RWPE2 (cell line): ENCODE measurements around the gene FBF1.

Source experiments
- ATAC-seq: fragments of 200-7000 bp; cut with Tn5 transposase; 3 replicates; pipeline ENCODE4 v1.9.1; 2021; ENCODE audit warnings: low read depth
- DNase-seq: peaks from one replicate; pipeline ENCODE4 v3.0.0-alpha.2; 2020; ENCODE audit warnings: low spot score
- H3K27ac ChIP-seq: fragments of 450-650 bp; 2 replicates; pipeline ENCODE4 v1.5.1; 2017; ENCODE audit warnings: mild to moderate bottlenecking; ENCODE audit not compliant: poor library complexity, severe bottlenecking
- H3K27me3 ChIP-seq: fragments of 250-450 bp; sonication (Bioruptor Pico); 2 replicates; pipeline ENCODE4 v1.5.1; 2021; ENCODE audit warnings: mild to moderate bottlenecking, moderate library complexity; ENCODE audit not compliant: insufficient read depth, poor library complexity, severe bottlenecking
- H3K36me3 ChIP-seq: fragments of 250-450 bp; sonication (Bioruptor Pico); 2 replicates; pipeline ENCODE4 v1.5.1; 2020; ENCODE audit warnings: low read depth, mild to moderate bottlenecking, moderate library complexity
- H3K4me1 ChIP-seq: fragments of 250-450 bp; sonication (Bioruptor Pico); 2 replicates; pipeline ENCODE4 v1.5.1; 2021; ENCODE audit warnings: mild to moderate bottlenecking, moderate library complexity; ENCODE audit not compliant: insufficient read depth, poor library complexity, severe bottlenecking
- H3K4me3 ChIP-seq: fragments of 250-450 bp; sonication (Bioruptor Pico); 2 replicates; pipeline ENCODE4 v1.5.1; 2021; ENCODE audit warnings: mild to moderate bottlenecking, moderate library complexity; ENCODE audit not compliant: severe bottlenecking
- H3K9me3 ChIP-seq: fragments of 250-450 bp; sonication (Bioruptor Pico); 2 replicates; pipeline ENCODE4 v1.5.1; 2021; ENCODE audit warnings: mild to moderate bottlenecking, moderate library complexity; ENCODE audit not compliant: severe bottlenecking
- CTCF ChIP-seq: fragments of 450-650 bp; IDR thresholded peaks from one replicate; pipeline ENCODE4 v1.5.1; 2017; ENCODE audit warnings: mild to moderate bottlenecking, moderate library complexity; ENCODE audit not compliant: poor library complexity, severe bottlenecking

The FBF1 gene

GRCh38 chr17:75901727-75902126, 39.1 kb downstream of the FBF1 start:
- Histone ChIP-seq H3K4me3 (no peak overlapping the region), H3K27ac (no peak overlapping the region), H3K4me1 (peaks cover 10% of the 10 kb centered on the region), H3K9me3 (no peaks in the 10 kb centered on the region), H3K36me3 (peaks cover 54% of the 10 kb centered on the region), H3K27me3 (no peaks in the 10 kb centered on the region)
- ATAC-seq (no peak), DNase-seq (peak; percentile 69)
- no peak for TF ChIP-seq CTCF

- H3K27me3 ChIP-seq: no peaks in the 10 kb centered on the region
- peaks cover 10% of the 10 kb centered on the region for H3K4me1 ChIP-seq
- ATAC-seq: no peak
- no peak overlapping the region for H3K27ac ChIP-seq
- peaks cover 54% of the 10 kb centered on the region for H3K36me3 ChIP-seq
- no peaks in the 10 kb centered on the region for H3K9me3 ChIP-seq
- no peak for DNase-seq
- no peak overlapping the region for H3K4me3 ChIP-seq
- no peak for TF ChIP-seq CTCF
These were observed 39.9 kb downstream of the FBF1 start for GRCh38 chr17:75900691-75901533.

GRCh38 chr17:75899767-75900468, 40.9 kb downstream of the FBF1 start:
- no peak overlapping the region for H3K4me3 ChIP-seq
- DNase-seq: no peak
- no peaks in the 10 kb centered on the region for H3K9me3 ChIP-seq
- peaks cover 54% of the 10 kb centered on the region for H3K36me3 ChIP-seq
- no peaks in the 10 kb centered on the region for H3K27me3 ChIP-seq
- H3K4me1 ChIP-seq: peaks cover 13% of the 10 kb centered on the region
- ATAC-seq: no peak
- no peak overlapping the region for H3K27ac ChIP-seq
- TF ChIP-seq CTCF: no peak

GRCh38 chr17:75899353-75899752, 41.5 kb downstream of the FBF1 start:
- Histone ChIP-seq H3K4me1 (peaks cover 13% of the 10 kb centered on the region), H3K27ac (no peak overlapping the region), H3K27me3 (no peaks in the 10 kb centered on the region), H3K36me3 (peaks cover 54% of the 10 kb centered on the region), H3K4me3 (no peak overlapping the region), H3K9me3 (no peaks in the 10 kb centered on the region)
- no peak for TF ChIP-seq CTCF
- ATAC-seq: no peak
- no peak for DNase-seq
